Liver (tissue), 9 donors: ENCODE data around the gene CHTOP. TPM values are rescaled to one million over a fixed set of nuclear protein-coding genes. Genes with fewer than 3 reads are reported as not detected.

Experiments
- DNase-seq: peaks from one replicate; pipeline ENCODE4 v3.0.0-alpha.2; 2017; ENCODE audit warnings: low spot score
- H3K27ac ChIP-seq, 2 donors: one replicate each; pipeline ENCODE4 v1.7.0; 2013; ENCODE audit warnings: inconsistent platforms in 2 of 2, low read length in 2 of 2, control low read depth in 1 of 2, low read depth in 1 of 2, mild to moderate bottlenecking in 1 of 2
- H3K27me3 ChIP-seq, 4 donors: one replicate each; pipeline versions ENCODE4 v1.6.1 to v1.7.0; 2013; ENCODE audit warnings: low read length in 3 of 4, inconsistent platforms in 1 of 4, mild to moderate bottlenecking in 1 of 4, moderate library complexity in 1 of 4; ENCODE audit not compliant: control insufficient read depth in 4 of 4, insufficient read depth in 4 of 4
- H3K36me3 ChIP-seq, 4 donors: one replicate each; pipeline versions ENCODE4 v1.6.1 to v1.7.0; 2013; ENCODE audit warnings: low read length in 3 of 4, mild to moderate bottlenecking in 3 of 4, low read depth in 1 of 4, moderate library complexity in 1 of 4; ENCODE audit not compliant: control insufficient read depth in 4 of 4, insufficient read depth in 3 of 4
- H3K4me1 ChIP-seq, 4 donors: one replicate each; pipeline versions ENCODE4 v1.6.1 to v1.7.0; 2013; ENCODE audit warnings: low read length in 3 of 4, mild to moderate bottlenecking in 3 of 4, moderate library complexity in 1 of 4; ENCODE audit not compliant: control insufficient read depth in 4 of 4, insufficient read depth in 4 of 4
- H3K4me3 ChIP-seq, 3 donors: one replicate each; pipeline versions ENCODE4 v1.6.1 to v1.7.0; 2013; ENCODE audit warnings: low read length in 3 of 3, control low read depth in 1 of 3, low read depth in 1 of 3, mild to moderate bottlenecking in 1 of 3
- H3K9ac ChIP-seq, 2 donors: one replicate each; pipeline ENCODE4 v1.7.0; 2013; ENCODE audit warnings: low read length in 2 of 2, mild to moderate bottlenecking in 2 of 2, moderate library complexity in 2 of 2, control low read depth in 1 of 2, low read depth in 1 of 2
- H3K9me3 ChIP-seq, 4 donors: one replicate each; pipeline versions ENCODE4 v1.6.1 to v1.7.0; 2013; ENCODE audit warnings: low read length in 3 of 4; ENCODE audit not compliant: control insufficient read depth in 4 of 4
- EGR1 ChIP-seq, 2 donors: IDR thresholded peaks; 2 replicates each; pipeline ENCODE4 v1.6.1; 2016 to 2018; ENCODE audit warnings: antibody characterized with exemption in 2 of 2, low read depth in 2 of 2
- FOXA2 ChIP-seq: IDR thresholded peaks from 2 replicates; pipeline ENCODE4 v1.6.1; 2016; ENCODE audit warnings: antibody characterized with exemption
- HNF4G ChIP-seq: IDR thresholded peaks from 2 replicates; pipeline ENCODE4 v1.6.1; 2016; ENCODE audit warnings: antibody characterized with exemption
- JUND ChIP-seq, 2 donors: IDR thresholded peaks; 2 replicates each; pipeline ENCODE4 v1.6.1; 2016; ENCODE audit warnings: antibody characterized with exemption in 2 of 2
- RAD21 ChIP-seq, 2 donors: IDR thresholded peaks; 2 replicates each; pipeline ENCODE4 v1.6.1; 2016; ENCODE audit warnings: antibody characterized with exemption in 2 of 2, mild to moderate bottlenecking in 2 of 2
- SP1 ChIP-seq: IDR thresholded peaks from 2 replicates; pipeline ENCODE4 v1.6.1; 2018; ENCODE audit warnings: antibody characterized with exemption, mild to moderate bottlenecking
- YY1 ChIP-seq: IDR thresholded peaks from 2 replicates; pipeline ENCODE4 v1.6.1; 2016; ENCODE audit warnings: antibody characterized with exemption, mild to moderate bottlenecking
- WGBS: extraction: QIAGEN DNeasy Blood & Tissue Kit; methylation state at CpG from one replicate; pipeline ENCODE4 v1.1.7; 2013; 5-methylcytosine and 5-hydroxymethylcytosine counted together
- polyA plus RNA-seq, 2 donors: library from polyadenylated mRNA; stranded (reverse) in 1 of 2; unstranded in 1 of 2; fragments of 200-250 nt in 1 of 2; fragments of >200 nt in 1 of 2; fragmentation: Nextera tagmentation in 1 of 2; extraction: Ambion mirVana in 1 of 2; gene quantifications; one replicate each; pipeline versions ENCODE4 v1.2.1 to v1.2.3, GENCODE V29; 2013 to 2015
- total RNA-seq, 2 donors: library from RNA; depleted of rRNA; stranded (reverse); fragments of >200 nt; gene quantifications; one replicate each; pipeline ENCODE4 v1.2.3, GENCODE V29; 2014
- TF ChIP-seq, protein P1 (sequence below): IDR thresholded peaks from 2 replicates; pipeline ENCODE4 v1.6.1; 2016; ENCODE audit warnings: antibody characterized with exemption, mild to moderate bottlenecking
- TF ChIP-seq, protein P2 (sequence below): IDR thresholded peaks from 2 replicates; pipeline ENCODE4 v1.6.1; 2016; ENCODE audit warnings: antibody characterized with exemption
- TF ChIP-seq, protein P3 (sequence below): fragments of 150-350 bp; IDR thresholded peaks from 2 replicates; pipeline ENCODE4 v1.5.1; 2017; ENCODE audit warnings: improper control_type of control experiment, low read depth, low read length; ENCODE audit not compliant: missing input control
- donor health status: healthy.
- donor health status: healthy.
- donor health status: healthy.
- donor health status: healthy.
- donor health status: healthy.

CHTOP gene
- total and polyA plus RNA-seq, 4 donors = 16.4 to 30.9 (median 24.3) TPM

DNA sequence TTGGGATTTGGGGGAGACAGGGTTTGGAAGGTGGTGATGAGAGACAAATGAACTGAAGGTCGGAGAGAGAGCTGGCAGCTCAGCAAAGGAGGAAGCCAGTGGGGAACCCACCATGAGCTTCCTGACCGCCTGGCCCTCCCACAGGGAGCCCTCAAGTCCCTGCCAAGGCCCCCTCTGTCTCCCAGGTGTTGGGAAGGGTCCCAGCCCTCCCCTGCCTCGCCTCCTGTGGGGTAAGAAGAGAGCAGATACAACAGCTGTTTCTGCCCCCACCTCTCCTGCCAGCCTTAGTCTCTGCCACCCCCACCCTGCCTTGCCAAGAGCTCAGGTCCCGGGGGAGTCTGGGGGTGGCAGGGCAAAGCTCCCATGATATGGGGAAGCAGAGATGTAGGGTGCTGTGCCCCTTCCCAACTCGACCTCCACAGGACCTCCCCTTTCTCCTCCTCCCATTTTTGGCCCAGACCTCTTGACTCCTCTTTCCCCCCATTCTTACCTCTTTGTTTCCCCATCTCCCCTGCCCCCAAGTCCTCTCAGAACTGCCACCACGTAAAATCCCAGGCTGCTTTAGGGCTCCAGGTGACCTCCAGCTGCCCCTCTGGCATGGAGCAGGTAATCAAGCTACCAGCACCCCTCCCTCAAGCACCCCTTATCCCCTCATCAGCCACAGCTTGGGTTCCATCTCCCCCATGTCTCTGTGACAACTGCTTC is 5.1 kb upstream of the CHTOP start:
- Histone ChIP-seq H3K4me3 (no peak overlapping the region), H3K9me3 (no peaks in the 10 kb centered on the region), H3K27ac (no peak overlapping the region), H3K9ac (no peak overlapping the region), H3K4me1 (peaks cover 7 to 29% (median 21%) of the 10 kb centered on the region in 4 donors), H3K36me3 (no peaks in the 10 kb centered on the region), H3K27me3 (no peaks in the 10 kb centered on the region)
- DNase-seq = no peak
- TF ChIP-seq, protein P1, sequence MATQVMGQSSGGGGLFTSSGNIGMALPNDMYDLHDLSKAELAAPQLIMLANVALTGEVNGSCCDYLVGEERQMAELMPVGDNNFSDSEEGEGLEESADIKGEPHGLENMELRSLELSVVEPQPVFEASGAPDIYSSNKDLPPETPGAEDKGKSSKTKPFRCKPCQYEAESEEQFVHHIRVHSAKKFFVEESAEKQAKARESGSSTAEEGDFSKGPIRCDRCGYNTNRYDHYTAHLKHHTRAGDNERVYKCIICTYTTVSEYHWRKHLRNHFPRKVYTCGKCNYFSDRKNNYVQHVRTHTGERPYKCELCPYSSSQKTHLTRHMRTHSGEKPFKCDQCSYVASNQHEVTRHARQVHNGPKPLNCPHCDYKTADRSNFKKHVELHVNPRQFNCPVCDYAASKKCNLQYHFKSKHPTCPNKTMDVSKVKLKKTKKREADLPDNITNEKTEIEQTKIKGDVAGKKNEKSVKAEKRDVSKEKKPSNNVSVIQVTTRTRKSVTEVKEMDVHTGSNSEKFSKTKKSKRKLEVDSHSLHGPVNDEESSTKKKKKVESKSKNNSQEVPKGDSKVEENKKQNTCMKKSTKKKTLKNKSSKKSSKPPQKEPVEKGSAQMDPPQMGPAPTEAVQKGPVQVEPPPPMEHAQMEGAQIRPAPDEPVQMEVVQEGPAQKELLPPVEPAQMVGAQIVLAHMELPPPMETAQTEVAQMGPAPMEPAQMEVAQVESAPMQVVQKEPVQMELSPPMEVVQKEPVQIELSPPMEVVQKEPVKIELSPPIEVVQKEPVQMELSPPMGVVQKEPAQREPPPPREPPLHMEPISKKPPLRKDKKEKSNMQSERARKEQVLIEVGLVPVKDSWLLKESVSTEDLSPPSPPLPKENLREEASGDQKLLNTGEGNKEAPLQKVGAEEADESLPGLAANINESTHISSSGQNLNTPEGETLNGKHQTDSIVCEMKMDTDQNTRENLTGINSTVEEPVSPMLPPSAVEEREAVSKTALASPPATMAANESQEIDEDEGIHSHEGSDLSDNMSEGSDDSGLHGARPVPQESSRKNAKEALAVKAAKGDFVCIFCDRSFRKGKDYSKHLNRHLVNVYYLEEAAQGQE = no peak
- TF ChIP-seq RAD21 (IDR thresholded peaks at IDR 0.05) = no peak
- TF ChIP-seq, protein P2, sequence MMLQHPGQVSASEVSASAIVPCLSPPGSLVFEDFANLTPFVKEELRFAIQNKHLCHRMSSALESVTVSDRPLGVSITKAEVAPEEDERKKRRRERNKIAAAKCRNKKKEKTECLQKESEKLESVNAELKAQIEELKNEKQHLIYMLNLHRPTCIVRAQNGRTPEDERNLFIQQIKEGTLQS = no peak
- TF ChIP-seq YY1 = no peak
- no peak for TF ChIP-seq SP1
- TF ChIP-seq HNF4G = no peak
- TF ChIP-seq JUND (IDR thresholded peaks at IDR 0.05) = no peak
- 90% methylated on average over 6 of the region's 6 CpGs for WGBS

DNA sequence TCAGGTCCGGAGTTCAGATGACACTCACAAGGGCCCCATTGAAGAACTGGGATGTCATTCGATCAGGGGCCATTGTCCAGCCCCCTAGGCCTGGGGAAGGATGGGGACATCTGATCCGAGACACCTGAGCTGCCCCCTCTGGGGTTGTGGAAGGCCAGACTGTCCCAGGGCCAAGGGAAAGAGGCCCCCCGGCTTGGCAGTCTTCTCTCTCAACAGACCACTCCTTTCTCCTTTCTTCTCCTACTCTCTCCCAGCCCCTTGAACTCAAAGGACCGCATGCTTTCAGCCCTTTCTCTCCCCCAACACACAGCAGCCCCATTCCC is 4.6 kb upstream of the CHTOP start:
- no peaks in the 10 kb centered on the region for H3K36me3 ChIP-seq
- H3K27me3 ChIP-seq = no peaks in the 10 kb centered on the region
- no peak for DNase-seq
- no peak overlapping the region for H3K4me3 ChIP-seq
- H3K4me1 ChIP-seq = peaks cover 7 to 29% (median 21%) of the 10 kb centered on the region in 4 donors
- no peak overlapping the region for H3K9ac ChIP-seq
- H3K27ac ChIP-seq = no peak overlapping the region
- 87% methylated on average over 5 of the region's 5 CpGs for WGBS
- TF ChIP-seq FOXA2 (no peak), SP1 (no peak), EGR1 (IDR thresholded peaks at IDR 0.05; ENCODE audit: low read depth in 2 of 2) (no peak)
- TF ChIP-seq, protein P3, sequence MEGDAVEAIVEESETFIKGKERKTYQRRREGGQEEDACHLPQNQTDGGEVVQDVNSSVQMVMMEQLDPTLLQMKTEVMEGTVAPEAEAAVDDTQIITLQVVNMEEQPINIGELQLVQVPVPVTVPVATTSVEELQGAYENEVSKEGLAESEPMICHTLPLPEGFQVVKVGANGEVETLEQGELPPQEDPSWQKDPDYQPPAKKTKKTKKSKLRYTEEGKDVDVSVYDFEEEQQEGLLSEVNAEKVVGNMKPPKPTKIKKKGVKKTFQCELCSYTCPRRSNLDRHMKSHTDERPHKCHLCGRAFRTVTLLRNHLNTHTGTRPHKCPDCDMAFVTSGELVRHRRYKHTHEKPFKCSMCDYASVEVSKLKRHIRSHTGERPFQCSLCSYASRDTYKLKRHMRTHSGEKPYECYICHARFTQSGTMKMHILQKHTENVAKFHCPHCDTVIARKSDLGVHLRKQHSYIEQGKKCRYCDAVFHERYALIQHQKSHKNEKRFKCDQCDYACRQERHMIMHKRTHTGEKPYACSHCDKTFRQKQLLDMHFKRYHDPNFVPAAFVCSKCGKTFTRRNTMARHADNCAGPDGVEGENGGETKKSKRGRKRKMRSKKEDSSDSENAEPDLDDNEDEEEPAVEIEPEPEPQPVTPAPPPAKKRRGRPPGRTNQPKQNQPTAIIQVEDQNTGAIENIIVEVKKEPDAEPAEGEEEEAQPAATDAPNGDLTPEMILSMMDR = no peak
- no peaks in the 10 kb centered on the region for H3K9me3 ChIP-seq

DNA sequence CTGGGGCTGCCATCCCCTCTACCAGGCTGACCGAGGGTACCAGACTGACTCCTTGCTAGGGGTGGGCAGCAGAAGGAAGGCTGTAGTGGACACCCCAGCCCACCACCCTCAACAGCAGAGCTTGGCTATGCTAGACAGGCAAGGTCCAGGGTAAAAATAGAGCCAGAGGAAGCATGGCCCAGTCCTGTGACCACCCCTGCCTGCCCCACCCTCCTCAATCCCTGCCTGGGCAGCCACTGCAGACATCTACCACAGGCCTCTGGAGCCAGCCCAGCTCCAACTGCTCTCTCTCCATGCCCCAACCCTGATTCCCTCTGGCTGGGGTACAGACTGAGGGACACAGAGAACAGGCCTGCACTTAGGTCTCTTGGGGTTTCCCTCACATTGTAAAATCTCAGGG is 3.9 kb upstream of the CHTOP start:
- no peak for TF ChIP-seq JUND (IDR thresholded peaks at IDR 0.05)
- TF ChIP-seq, protein P3 = no peak
- TF ChIP-seq, protein P2 = no peak
- TF ChIP-seq HNF4G = no peak
- TF ChIP-seq, protein P1 = no peak
- DNase-seq = no peak
- Histone ChIP-seq H3K4me1 (peaks cover 9 to 29% (median 23%) of the 10 kb centered on the region in 4 donors), H3K27ac (no peak overlapping the region), H3K4me3 (no peak overlapping the region), H3K9ac (no peak overlapping the region), H3K27me3 (no peaks in the 10 kb centered on the region), H3K36me3 (no peaks in the 10 kb centered on the region), H3K9me3 (no peaks in the 10 kb centered on the region)
- WGBS = 100% methylated on average over 1 of the region's 1 CpG
